GM19328 (cell line): ENCODE data around the gene INTS11.

ENCODE experiments used
- ATAC-seq: cut with Tn5 transposase; IDR thresholded peaks from one replicate; pipeline ENCODE4 v1.9.1; 2021; ENCODE audit warnings: mild to moderate bottlenecking, moderate library complexity; ENCODE audit not compliant: unreplicated experiment

INTS11 gene

GRCh38 chr1:1345384-1345783 lies 20.9 kb upstream of the INTS11 start:
- no peak for ATAC-seq

DNA sequence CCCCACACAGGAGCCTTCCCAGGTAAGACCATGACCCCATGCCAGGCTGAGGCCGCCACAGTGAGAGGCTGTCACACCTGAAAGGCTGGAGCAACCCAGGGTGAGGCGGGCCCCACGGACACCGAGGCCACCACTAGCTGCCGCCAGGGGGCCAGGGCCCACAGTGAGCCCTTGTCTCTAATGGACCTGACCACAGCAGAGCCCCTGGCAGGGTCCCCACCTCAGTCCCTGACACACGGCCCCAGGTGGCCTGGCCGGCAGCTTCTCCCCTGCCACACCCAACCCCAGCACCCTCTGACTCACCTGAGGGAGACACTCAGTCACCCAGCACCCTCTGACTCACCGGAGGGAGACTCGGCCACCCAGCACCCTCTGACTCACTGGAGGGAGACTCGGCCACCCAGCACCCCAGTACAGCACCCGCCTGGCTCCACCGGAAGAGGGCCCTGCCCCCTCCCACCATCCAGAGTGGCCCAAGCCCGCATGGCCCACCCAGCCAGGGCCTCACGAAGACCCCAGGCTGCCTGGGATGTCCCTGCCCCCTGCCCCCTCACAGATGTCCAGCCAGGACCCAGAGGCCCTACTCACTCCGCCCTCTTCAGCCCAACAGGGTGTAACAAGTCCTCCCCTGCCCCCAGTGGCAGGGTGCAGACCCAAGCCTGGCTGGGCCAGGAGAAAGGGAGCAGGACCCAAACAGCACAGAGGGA lies 20.3 kb upstream of the INTS11 start:
- no peak for ATAC-seq

- ATAC-seq = no peak
Measured at GRCh38 chr1:1343811-1344421, 19.5 kb upstream of the INTS11 start.

DNA sequence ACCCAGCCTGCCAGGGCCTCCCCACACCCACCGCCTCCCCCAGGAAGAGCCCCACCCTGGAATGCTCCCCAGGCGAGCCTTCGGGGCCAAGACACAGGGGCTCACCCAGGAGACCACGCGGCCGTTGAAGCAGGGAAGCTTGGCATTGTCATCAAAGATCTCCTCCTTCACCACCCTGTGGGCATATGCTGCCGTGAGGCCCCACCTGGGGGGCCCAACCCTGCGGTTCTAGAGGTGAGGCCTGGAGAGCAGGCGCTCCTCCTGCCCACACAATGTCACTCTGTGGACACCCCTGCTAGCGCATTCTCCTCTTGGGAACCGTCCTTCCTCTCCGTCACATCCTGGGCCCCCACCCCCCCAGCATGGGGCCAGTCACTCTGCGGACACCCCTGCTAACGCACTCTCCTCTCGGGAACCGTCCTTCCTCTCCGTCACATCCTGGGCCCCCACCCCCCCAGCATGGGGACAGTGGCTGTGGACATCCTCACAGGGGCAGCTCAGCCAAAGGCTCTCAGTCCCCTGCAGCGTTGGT lies 18.2 kb upstream of the INTS11 start:
- ATAC-seq = no peak

DNA sequence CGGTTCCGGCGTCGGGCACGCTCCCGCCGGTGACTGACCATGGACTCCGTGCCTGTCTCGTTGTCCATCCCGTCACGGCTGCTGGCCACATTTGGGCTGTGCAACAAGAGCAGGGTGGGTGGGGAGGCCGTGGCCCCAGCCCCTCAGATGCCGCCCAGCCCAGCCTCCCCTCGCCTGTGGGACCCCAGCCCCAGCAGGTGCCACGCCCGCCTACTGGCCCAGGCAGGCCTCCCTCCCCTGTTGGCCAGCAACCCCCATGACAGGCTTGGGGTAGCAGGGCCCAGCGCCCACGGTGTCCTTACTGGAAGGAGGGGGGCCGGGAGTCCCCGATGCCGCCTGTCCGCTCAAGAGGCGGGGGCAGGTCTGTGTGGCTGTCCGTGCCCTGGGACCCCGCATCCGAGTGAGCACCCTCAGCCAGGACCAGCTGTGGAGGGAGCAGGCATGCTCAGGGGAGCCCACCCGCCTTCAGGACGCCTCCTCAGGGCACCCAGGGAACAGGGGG lies 17.7 kb upstream of the INTS11 start:
- no peak for ATAC-seq

DNA sequence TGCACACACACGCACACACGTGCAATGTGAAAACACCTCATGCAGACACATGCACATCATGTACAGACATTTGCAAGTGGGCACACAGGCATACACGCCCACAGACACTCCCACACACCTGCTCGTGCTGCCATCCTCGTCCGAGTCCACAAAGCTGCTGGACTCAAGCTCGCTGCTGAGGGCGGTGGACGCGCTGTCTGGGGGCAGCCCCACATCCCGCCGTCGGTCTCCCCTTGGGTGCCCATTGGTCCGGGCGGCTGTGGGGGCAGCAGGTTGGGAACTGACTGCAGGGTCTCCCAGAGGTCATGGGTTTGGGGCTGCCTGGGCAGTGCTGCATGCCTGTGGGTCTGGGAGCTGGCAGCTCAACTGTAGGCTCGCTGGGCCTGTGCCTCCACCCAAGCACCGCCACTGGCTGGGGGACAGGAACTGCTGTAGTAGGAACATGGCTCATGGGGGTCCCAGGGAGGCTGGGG lies 17.1 kb upstream of the INTS11 start:
- no peak for ATAC-seq

- ATAC-seq = no peak
Measured at GRCh38 chr1:1340791-1341548, 16.5 kb upstream of the INTS11 start.

- no peak for ATAC-seq
Measured at GRCh38 chr1:1340185-1340584, 15.7 kb upstream of the INTS11 start.

- no peak for ATAC-seq
Measured at GRCh38 chr1:1338278-1338677, 13.8 kb upstream of the INTS11 start.

DNA sequence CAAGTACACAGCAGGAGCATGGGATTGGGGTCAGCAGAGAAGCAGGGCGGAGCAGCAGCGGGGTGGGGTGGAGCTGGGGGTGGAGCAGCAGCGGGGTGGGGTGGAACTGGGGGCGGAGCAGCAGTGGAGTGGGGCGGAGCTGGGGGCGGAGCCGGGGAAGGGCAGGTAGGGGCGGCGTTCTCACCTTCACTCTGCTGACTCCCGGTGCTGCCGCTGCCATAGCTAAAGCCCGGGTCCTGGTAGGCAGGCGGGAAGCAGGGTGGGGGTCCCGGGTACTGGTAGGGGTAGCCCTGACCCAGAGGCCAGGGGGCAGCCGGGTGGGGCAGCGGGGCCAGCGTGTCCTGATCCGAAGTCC lies 13.3 kb upstream of the INTS11 start:
- no peak for ATAC-seq

GRCh38 chr1:1336931-1337792 lies 12.7 kb upstream of the INTS11 start:
- no peak for ATAC-seq

DNA sequence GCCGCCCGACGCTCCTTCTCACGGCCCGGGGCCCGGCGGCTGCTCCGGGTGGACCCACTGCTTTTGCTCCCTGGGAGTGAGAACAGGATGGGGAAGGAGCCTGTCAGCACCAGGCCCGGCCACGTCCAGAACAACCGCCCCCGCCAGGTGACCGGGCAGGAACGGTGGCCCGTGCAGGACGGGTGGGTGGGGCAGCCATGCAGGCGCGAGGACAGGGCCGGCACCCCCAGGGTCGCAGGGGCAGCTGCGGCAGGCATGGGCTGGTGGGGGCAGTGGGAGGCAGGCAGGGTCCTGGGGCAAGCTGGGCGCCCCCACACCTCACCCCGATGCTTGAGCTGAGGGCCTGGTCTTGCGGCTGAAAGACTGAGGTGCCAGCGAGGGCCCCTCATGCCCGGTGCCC lies 12.0 kb upstream of the INTS11 start:
- no peak for ATAC-seq

GRCh38 chr1:1335792-1336248 lies 11.4 kb upstream of the INTS11 start:
- ATAC-seq = no peak

DNA sequence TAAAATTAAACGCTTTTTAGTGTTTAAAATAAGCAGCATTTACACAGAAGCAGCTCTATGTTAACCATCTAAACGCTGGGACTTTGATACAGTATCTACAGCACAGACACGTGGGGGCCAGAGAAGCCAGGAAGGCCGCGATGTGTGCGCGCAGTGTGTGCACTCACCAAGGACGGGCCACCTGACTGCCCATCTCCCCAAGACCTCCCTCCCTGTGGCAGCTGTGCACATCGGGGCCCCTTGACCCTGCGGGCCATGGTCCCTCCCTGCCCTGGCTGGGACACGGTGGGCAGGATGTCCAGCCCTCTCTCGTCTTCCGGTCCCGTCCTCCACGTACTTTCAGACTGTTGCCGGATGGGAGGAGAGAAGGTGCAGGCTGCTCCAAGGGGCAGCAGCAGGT lies 10.8 kb upstream of the INTS11 start:
- no peak for ATAC-seq

- no peak for ATAC-seq
Measured at GRCh38 chr1:1334835-1335234, 10.4 kb upstream of the INTS11 start.

- no peak for ATAC-seq
Measured at GRCh38 chr1:1333551-1334241, 9.2 kb upstream of the INTS11 start.

DNA sequence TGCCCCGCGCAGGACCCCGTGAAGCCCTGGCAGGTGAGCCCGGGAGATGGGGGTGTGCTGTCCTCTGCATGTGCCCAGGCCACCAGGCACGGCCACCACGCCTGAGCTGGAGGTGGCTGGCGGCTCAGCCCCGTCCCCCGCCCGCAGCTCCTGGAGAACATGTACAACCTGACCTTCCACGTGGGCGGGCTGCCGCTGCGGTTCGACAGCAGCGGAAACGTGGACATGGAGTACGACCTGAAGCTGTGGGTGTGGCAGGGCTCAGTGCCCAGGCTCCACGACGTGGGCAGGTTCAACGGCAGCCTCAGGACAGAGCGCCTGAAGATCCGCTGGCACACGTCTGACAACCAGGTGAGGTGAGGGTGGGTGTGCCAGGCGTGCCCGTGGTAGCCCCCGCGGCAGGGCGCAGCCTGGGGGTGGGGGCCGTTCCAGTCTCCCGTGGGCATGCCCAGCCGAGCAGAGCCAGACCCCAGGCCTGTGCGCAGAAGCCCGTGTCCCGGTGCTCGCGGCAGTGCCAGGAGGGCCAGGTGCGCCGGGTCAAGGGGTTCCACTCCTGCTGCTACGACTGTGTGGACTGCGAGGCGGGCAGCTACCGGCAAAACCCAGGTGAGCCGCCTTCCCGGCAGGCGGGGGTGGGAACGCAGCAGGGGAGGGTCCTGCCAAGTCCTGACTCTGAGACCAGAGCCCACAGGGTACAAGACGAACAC lies 8.5 kb upstream of the INTS11 start:
- ATAC-seq = no peak

- ATAC-seq = no peak
Measured at GRCh38 chr1:1332031-1332755, 7.7 kb upstream of the INTS11 start.
